Astrocyte of the spinal cord (primary cell): Measurements from ENCODE around the gene SV2C.

Experiments used
- DNase-seq: peaks from one replicate; pipeline ENCODE4 v3.0.0; 2011; ENCODE audit warnings: low read depth, low spot score
- H3K4me3 ChIP-seq: 2 replicates; pipeline ENCODE4 v1.5.1; 2011; ENCODE audit warnings: low read depth, mild to moderate bottlenecking, low read length, moderate library complexity
- in situ Hi-C: cut with HindIII; loops from 2 replicates; pipeline ENCODE4 v1.10.0; 2017; ENCODE audit warnings: low sequenced_read_pairs
- TF ChIP-seq, protein P1 (sequence below): IDR thresholded peaks from 2 replicates; pipeline ENCODE4 v1.5.1; 2012; ENCODE audit warnings: low read depth, mild to moderate bottlenecking, low read length, inconsistent platforms

SV2C gene

DNA sequence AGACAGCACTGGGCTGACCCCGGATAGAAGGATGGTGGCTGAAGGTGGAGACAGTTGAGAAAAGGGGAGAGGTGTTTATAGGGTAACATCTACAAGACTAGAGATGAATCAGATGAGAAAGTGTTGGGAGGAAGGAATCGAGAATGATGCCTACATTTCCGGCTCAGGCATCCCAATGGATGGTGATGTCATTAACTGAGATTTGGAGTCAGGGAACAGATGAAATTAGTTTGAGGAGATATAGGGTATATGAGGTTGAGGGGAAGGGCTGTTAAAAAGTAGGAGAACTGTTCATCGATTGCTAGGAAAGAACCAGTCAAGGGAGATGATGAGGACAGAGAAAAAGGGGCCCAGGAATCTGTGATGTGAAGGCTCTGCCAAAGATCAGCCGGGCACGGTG is 295.2 kb downstream of the SV2C start:
- H3K4me3 ChIP-seq, result no peak overlapping the region
- TF ChIP-seq, protein P1, sequence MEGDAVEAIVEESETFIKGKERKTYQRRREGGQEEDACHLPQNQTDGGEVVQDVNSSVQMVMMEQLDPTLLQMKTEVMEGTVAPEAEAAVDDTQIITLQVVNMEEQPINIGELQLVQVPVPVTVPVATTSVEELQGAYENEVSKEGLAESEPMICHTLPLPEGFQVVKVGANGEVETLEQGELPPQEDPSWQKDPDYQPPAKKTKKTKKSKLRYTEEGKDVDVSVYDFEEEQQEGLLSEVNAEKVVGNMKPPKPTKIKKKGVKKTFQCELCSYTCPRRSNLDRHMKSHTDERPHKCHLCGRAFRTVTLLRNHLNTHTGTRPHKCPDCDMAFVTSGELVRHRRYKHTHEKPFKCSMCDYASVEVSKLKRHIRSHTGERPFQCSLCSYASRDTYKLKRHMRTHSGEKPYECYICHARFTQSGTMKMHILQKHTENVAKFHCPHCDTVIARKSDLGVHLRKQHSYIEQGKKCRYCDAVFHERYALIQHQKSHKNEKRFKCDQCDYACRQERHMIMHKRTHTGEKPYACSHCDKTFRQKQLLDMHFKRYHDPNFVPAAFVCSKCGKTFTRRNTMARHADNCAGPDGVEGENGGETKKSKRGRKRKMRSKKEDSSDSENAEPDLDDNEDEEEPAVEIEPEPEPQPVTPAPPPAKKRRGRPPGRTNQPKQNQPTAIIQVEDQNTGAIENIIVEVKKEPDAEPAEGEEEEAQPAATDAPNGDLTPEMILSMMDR, result no peak
- in situ Hi-C loops, result no loop called here

DNA sequence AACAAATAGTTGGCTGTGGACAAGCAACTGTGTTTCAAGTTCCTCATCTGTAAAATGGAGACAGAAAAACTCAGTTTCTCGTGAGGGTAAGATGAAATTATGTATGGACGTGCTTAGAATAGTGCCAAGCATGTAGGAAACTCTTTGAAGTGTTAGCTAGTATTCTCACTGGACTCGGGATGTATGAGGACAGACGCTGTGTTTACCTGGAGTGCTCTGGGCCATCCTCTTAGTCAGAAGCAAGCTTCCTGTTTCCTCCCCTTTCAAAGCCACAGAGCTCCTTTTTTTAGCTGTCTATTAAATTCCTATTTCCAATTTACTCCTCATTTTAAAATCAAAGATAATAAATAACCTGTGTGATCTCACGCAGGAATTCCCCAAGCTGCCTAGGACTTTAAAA is 296.1 kb downstream of the SV2C start:
- TF ChIP-seq, protein P1, result no peak
- no peak overlapping the region for H3K4me3 ChIP-seq
- in situ Hi-C loops, result no loop called here
- no peak for DNase-seq

More for the DNA sequence above, 295.2 kb downstream of the SV2C start:
- DNase-seq, result no peak

DNA sequence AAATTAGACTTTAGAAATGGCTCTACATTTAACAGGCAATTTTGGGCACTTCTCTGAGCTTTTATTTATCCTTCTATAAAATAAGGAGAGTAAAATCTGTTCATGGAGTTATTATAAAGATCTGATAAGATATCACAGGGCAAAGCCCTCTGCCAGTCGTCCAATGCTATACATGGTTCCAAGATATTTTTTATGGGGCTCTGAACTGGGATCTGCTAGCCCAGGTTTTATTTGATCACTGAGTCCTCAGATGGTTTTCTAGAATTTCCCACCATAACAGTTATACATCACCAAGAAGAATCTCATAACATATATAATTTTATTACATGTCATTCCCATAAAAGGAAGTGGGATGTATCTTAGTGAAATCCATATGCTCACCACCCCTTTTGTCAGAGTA is 296.7 kb downstream of the SV2C start:
- H3K4me3 ChIP-seq, result no peak overlapping the region

DNA sequence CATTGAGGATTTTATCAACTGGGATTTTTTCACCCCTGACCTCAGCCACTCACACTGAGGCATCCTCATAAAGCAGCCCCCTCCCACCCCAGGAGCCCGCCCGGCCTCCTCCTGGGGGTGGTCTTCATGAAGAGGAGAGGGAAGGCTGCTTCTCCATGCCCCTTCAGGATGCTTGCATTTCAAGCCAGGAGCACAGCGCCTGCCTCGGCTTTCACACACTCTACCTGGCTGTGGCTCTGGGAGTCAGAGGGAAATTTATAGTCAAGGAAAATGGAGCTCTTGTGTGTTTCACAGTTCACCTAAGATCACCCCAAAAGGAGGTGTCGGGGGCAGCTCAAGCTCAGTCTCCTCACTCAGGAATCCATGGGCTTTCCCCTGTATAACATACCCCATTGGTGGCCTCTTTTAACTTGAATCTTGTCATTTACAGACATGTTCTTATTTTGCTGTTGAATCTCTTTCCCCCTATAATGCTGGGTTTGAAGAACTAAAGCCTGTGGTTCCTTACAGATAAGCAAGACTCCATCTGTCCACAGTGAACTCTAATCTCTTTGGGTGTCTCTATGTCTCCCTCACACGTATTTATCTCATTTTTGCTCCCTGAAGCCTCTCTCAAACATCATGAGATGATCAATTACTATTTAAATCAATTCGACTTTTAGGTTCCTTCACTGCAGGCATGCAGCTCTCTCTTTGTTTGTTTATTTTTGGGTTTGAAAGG is 297.3 kb downstream of the SV2C start:
- no peak for DNase-seq
- TF ChIP-seq, protein P1, result no peak
- no peak overlapping the region for H3K4me3 ChIP-seq
- in situ Hi-C loops, result no loop called here

More for the DNA sequence above, 296.7 kb downstream of the SV2C start:
- in situ Hi-C loops, result no loop called here
- DNase-seq, result no peak
- TF ChIP-seq, protein P1, result no peak

DNA sequence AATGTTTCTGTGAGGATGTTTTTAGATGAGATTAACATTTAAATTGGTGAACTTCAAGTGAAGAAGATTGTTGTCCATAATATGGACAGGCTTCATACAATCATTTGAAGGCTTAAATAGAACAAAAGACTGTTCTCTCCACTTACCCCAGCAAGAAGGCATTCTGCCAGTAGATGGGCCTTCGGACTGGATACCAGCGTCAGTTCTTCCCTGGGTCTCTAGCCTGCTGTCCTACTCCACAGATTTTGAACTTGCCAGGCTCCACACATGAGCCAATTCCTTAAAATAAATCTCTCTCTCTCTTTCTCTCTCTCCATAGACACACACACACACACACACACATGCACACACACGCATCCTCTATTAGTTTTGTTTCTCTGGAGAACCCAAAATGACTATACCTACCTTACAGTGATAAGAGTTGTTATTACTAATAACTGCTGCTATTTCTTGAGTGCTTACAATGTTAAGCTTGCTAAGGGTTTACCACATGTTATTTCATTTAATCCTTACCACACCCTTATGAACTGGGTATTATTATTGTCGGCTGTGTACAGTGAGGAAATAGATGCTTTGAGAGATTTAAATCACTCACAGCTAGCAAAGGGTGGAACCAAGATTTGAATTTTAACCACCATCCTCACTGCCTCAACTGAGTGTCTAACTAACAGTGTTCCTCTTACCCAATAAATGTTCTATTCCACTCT is 300.1 kb downstream of the SV2C start:
- H3K4me3 ChIP-seq, result no peak overlapping the region
- in situ Hi-C loops, result no loop called here
- DNase-seq, result no peak
- TF ChIP-seq, protein P1, result no peak

DNA sequence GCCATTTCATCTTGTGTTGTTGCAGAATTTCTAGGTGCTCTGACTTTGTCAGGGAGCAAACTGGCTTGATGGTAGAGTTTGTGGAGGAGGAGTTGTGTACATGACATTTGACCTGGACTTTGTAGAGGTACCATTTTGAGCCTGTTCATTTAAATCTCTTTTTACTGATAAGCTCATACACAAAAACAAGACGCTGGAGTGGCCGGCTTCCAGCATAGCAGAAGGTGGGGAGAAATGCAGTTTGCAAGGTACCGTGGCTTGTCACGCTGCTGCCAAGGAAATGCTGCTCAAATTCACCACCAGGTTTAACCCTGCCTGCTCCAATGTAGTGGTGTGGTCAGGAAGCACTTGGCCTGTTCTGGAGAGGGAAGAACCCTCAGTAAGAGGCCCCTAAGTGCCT is 301.0 kb downstream of the SV2C start:
- in situ Hi-C loops, result no loop called here
- no peak overlapping the region for H3K4me3 ChIP-seq
- TF ChIP-seq, protein P1, result no peak
- no peak for DNase-seq
